GM12874 (cell line): Measurements from ENCODE around the gene LYPD5.

Source experiments
- CTCF ChIP-seq: IDR thresholded peaks from 2 replicates; pipeline ENCODE4 v1.5.1; 2011; ENCODE audit warnings: low read depth, mild to moderate bottlenecking, control low read depth, low read length, moderate library complexity; ENCODE audit not compliant: insufficient read depth

Gene LYPD5

GRCh38 chr19:43802216-43802951 is at the start of gene LYPD5:
TSS of gene LYPD5 (minus strand) at chr19:43802447. CDS start at chr19:43802380, 67 bp downstream.
- TF ChIP-seq CTCF: no peak

GRCh38 chr19:43848821-43849220 is 46.6 kb upstream of the LYPD5 start:
- TF ChIP-seq CTCF: no peak

- TF ChIP-seq CTCF: no peak
These were observed 45.6 kb upstream of the LYPD5 start for GRCh38 chr19:43847884-43848283.

- TF ChIP-seq CTCF: no peak
These were observed 45.0 kb upstream of the LYPD5 start for GRCh38 chr19:43847246-43847645.

GRCh38 chr19:43842007-43842406 is 39.8 kb upstream of the LYPD5 start:
- TF ChIP-seq CTCF: no peak

- no peak for TF ChIP-seq CTCF
These were observed 36.9 kb upstream of the LYPD5 start for GRCh38 chr19:43839139-43839538.

GRCh38 chr19:43826787-43827754 is 24.8 kb upstream of the LYPD5 start, which contains the start of gene ZNF283:
TSS of gene ZNF283 (plus strand) at chr19:43827321. CDS start at chr19:43833505, 6,184 bp downstream.
- TF ChIP-seq CTCF: no peak
